Ovary (tissue), 9 donors: ENCODE data around the gene MPRIP. TPM values are rescaled to one million over a fixed set of nuclear protein-coding genes. Genes with fewer than 3 reads are reported as not detected.

Source experiments
- DNase-seq, 5 donors: peaks; one replicate each; pipeline ENCODE4 v3.0.0-alpha.2; 2019 to 2020
- H3K27ac ChIP-seq, 2 donors: fragments of 200-600 bp; one replicate each; pipeline versions ENCODE4 v1.5.1 to v1.8.0; 2019 to 2022
- H3K27me3 ChIP-seq: fragments of 200-600 bp; one replicate; pipeline ENCODE4 v1.8.0; 2022
- H3K36me3 ChIP-seq: fragments of 200-600 bp; sonication (generic); one replicate; pipeline ENCODE4 v1.5.1; 2019
- H3K4me1 ChIP-seq: one replicate; pipeline ENCODE4 v1.8.1; 2013; ENCODE audit warnings: mild to moderate bottlenecking, moderate library complexity; ENCODE audit not compliant: insufficient read depth
- H3K4me3 ChIP-seq: fragments of 200-600 bp; sonication (generic); one replicate; pipeline ENCODE4 v1.5.1; 2017
- H3K9me3 ChIP-seq, 2 donors: fragments of 200-600 bp in 1 of 2; sonication (generic) in 1 of 2; one replicate each; pipeline versions ENCODE4 v1.5.1 to v1.8.1; 2013 to 2019; ENCODE audit warnings: mild to moderate bottlenecking in 1 of 2, moderate library complexity in 1 of 2
- EP300 ChIP-seq: sonication (generic); formaldehyde crosslinking; IDR thresholded peaks from one replicate; pipeline ENCODE4 v1.6.1; 2017; ENCODE audit warnings: antibody characterized with exemption
- POLR2A ChIP-seq: fragments of 450-650 bp; IDR thresholded peaks from one replicate; pipeline ENCODE4 v1.6.1; 2017; ENCODE audit warnings: antibody characterized with exemption, mild to moderate bottlenecking, moderate library complexity
- WGBS, 3 donors: extraction: QIAGEN DNeasy Blood & Tissue Kit in 1 of 3; methylation state at CpG; one replicate each; pipeline versions ENCODE4 v1.1.5 to v1.1.7; 2013 to 2017; 5-methylcytosine and 5-hydroxymethylcytosine counted together
- intact Hi-C, 4 donors: fragments of 100-400 bp; cut with DNase I; formaldehyde crosslinking; loops; one replicate each; pipeline versions ENCODE4 v1.11.0 to v1.15.1; 2022 to 2023
- polyA plus RNA-seq, 2 donors: library from polyadenylated mRNA; stranded (reverse); fragments of 200-250 nt in 1 of 2; fragments of 350-450 nt in 1 of 2; fragmentation: Illumina TruSeq in 1 of 2; extraction: RNeasy Lipid Tissue Mini Kit (QIAGEN cat#74804) in 1 of 2; gene quantifications; one replicate each; pipeline ENCODE4 v1.2.3, GENCODE V29; 2013 to 2014
- total RNA-seq, 7 donors: library from RNA; depleted of rRNA in 2 of 7; stranded (reverse); fragments of >200 nt in 2 of 7; fragmentation: NEBNext Ultra II Directional in 3 of 7; extraction: Animal tissue kit (Norgen Biotek cat#: 25700) in 3 of 7; gene quantifications; one replicate each; pipeline versions ENCODE4 v1.1.0 to v1.2.4, GENCODE V29; 2016 to 2023
- TF ChIP-seq, protein P1 (sequence below), 3 donors: fragments of 450-650 bp in 2 of 3; fragments of 200-600 bp in 1 of 3; IDR thresholded peaks; one replicate each; pipeline versions ENCODE4 v1.5.1 to v1.8.0; 2016 to 2022; ENCODE audit warnings: antibody characterized with exemption in 3 of 3, mild to moderate bottlenecking in 1 of 3
- donor health status: DM: no; HTN: no; CAD: no; lungs with moderate emphysema.
- donor health status: DM: no; HTN: no; CAD: no.
- donor health status: Bipolar disorder and iron deficiency.
- donor health status: DM: yes; HTN: yes; CAD: no.
- donor health status: DM: no; HTN: no; CAD: no.
- donor health status: DM: yes; HTN: yes; CAD: no.

The MPRIP gene
- total and polyA plus RNA-seq, 9 donors: 72.3 to 256 (median 202) TPM

- WGBS, 3 donors: 69 to 82% (median 80%) methylated on average over 7 of the region's 7 CpGs
- no peak for TF ChIP-seq EP300
- Histone ChIP-seq H3K9me3 (no peaks in the 10 kb centered on the region), H3K27me3 (no peaks in the 10 kb centered on the region), H3K27ac (no peak overlapping the region), H3K36me3 (no peaks in the 10 kb centered on the region), H3K4me1 (peaks cover 25% of the 10 kb centered on the region), H3K4me3 (no peak overlapping the region)
- peak in 1 of 5 donors; percentile 32 for DNase-seq
- intact Hi-C loops: no loop called here
These were observed 20.6 kb downstream of the MPRIP start for GRCh38 chr17:17062866-17063265.

DNA sequence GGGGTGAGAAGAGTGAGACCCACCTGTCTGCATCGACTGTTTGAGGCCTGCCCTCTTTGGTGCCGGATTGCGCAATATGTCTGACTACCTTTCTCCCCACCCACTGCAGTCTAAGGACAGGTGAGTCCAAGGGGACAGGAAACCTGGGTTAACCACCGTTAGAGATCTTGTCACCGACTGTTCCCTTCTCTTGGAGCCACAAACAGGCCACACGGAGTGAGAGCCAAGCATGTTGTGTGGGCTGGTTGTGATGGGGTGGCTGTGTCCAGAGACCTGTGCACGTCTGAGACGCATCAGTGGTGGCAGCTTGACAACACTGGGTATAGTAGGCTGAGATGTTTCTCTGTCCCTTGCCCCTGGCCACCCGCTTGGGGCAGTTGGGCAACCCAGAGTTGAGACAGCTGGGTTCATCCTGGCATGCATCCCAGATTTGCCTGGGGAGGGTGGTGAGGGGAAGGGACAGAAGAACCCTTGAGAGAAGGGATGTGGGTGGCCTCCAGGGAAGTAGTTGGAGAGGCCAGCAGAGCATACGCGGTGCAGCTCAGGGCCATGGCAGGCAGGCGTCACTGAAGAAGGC, 21.4 kb downstream of the MPRIP start:
- Histone ChIP-seq H3K4me3 (no peak overlapping the region), H3K4me1 (peaks cover 25% of the 10 kb centered on the region), H3K27me3 (no peaks in the 10 kb centered on the region), H3K9me3 (no peaks in the 10 kb centered on the region), H3K36me3 (no peaks in the 10 kb centered on the region), H3K27ac (no peak overlapping the region)
- DNase-seq: peak in 2 of 5 donors; percentile 39 to 41
- intact Hi-C loops: no loop called here
- 83 to 86% (median 85%) methylated on average over 12 of the region's 12 CpGs for WGBS, 3 donors
- no peak for TF ChIP-seq EP300
- no peak for TF ChIP-seq POLR2A
- TF ChIP-seq, protein P1, sequence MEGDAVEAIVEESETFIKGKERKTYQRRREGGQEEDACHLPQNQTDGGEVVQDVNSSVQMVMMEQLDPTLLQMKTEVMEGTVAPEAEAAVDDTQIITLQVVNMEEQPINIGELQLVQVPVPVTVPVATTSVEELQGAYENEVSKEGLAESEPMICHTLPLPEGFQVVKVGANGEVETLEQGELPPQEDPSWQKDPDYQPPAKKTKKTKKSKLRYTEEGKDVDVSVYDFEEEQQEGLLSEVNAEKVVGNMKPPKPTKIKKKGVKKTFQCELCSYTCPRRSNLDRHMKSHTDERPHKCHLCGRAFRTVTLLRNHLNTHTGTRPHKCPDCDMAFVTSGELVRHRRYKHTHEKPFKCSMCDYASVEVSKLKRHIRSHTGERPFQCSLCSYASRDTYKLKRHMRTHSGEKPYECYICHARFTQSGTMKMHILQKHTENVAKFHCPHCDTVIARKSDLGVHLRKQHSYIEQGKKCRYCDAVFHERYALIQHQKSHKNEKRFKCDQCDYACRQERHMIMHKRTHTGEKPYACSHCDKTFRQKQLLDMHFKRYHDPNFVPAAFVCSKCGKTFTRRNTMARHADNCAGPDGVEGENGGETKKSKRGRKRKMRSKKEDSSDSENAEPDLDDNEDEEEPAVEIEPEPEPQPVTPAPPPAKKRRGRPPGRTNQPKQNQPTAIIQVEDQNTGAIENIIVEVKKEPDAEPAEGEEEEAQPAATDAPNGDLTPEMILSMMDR (IDR thresholded peaks at IDR 0.05): no peak

DNA sequence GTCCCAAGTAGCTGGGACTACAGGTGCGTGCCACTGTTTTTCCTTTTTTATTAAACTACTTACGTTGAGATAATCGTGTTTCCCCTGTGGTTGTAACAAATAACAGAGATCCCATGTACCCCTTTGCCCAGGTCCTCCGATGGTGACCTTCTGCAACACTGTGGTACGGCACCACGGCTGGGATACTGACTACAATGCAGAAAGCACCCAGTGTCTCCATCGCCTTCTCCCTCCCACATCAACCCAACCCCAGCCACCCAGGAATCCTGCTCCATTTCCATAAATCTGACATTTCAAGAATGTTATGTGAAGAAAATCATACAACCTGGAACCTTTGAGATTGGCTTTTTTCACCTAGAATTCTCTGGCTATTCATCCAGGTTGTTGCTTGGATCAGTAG, 22.1 kb downstream of the MPRIP start:
- DNase-seq: peak in 1 of 5 donors; percentile 3
- Histone ChIP-seq H3K4me1 (peaks cover 25% of the 10 kb centered on the region), H3K4me3 (no peak overlapping the region), H3K9me3 (no peaks in the 10 kb centered on the region), H3K27me3 (no peaks in the 10 kb centered on the region), H3K27ac (no peak overlapping the region), H3K36me3 (no peaks in the 10 kb centered on the region)
- WGBS, 3 donors: 86 to 87% (median 87%) methylated on average over 7 of the region's 7 CpGs
- intact Hi-C loops: no loop called here
- TF ChIP-seq EP300: no peak
- TF ChIP-seq, protein P1 (IDR thresholded peaks at IDR 0.05): no peak
- TF ChIP-seq POLR2A: no peak

GRCh38 chr17:17066021-17066420, 23.8 kb downstream of the MPRIP start:
- Histone ChIP-seq H3K36me3 (no peaks in the 10 kb centered on the region), H3K4me1 (peaks cover 20% of the 10 kb centered on the region), H3K9me3 (no peaks in the 10 kb centered on the region), H3K27me3 (no peaks in the 10 kb centered on the region), H3K4me3 (no peak overlapping the region), H3K27ac (no peak overlapping the region)
- 90 to 99% (median 90%) methylated on average over 2 of the region's 2 CpGs for WGBS, 3 donors
- no peak for TF ChIP-seq EP300
- intact Hi-C loops: no loop called here
- DNase-seq: no peak

DNA sequence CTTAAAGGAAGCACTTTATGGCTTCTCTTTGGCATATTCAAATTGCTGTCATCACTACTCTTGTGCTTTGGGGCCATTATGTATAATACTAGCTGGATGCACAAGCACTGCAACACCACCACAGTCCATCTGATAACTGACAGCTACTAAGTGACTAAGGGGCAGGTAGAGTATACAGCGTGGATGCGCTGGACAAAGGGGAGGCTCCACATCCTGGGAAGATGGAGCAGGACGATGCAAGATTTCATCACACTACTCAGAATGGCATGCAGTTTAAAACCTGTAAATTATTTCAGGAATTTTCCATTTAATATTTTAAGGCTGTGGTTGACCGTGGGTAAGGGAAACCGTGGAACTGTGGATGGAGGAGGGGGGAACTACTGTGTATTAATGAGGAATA, 25.0 kb downstream of the MPRIP start:
- Histone ChIP-seq H3K9me3 (no peaks in the 10 kb centered on the region), H3K27me3 (no peaks in the 10 kb centered on the region), H3K27ac (no peak overlapping the region), H3K4me1 (peaks cover 19% of the 10 kb centered on the region), H3K36me3 (no peaks in the 10 kb centered on the region), H3K4me3 (no peak overlapping the region)
- TF ChIP-seq EP300: no peak
- TF ChIP-seq POLR2A: no peak
- TF ChIP-seq, protein P1 (IDR thresholded peaks at IDR 0.05): no peak
- WGBS, 3 donors: 58 to 87% (median 75%) methylated on average over 5 of the region's 5 CpGs
- intact Hi-C loops: no loop called here
- DNase-seq: peak in 1 of 5 donors; percentile 1
